Head of caudate nucleus (tissue), 42 donors: ENCODE results near the gene LCOR.
"Not testable (repeated sequence)": the region's sequence is repeated elsewhere in the genome, so short reads cannot be mapped to it uniquely, and the experiment has no call there.

Experiments
- DNase-seq, 42 donors: peaks; one replicate each; pipeline versions ENCODE4 v3.0.0 to v3.0.0-alpha.2; 2020 to 2021; ENCODE audit warnings: mixed read lengths in 7 of 42
- intact Hi-C: fragments of 100-400 bp; cut with DNase I; formaldehyde crosslinking; loops from one replicate; pipeline ENCODE4 v1.15.0; 2022

LCOR gene

DNA sequence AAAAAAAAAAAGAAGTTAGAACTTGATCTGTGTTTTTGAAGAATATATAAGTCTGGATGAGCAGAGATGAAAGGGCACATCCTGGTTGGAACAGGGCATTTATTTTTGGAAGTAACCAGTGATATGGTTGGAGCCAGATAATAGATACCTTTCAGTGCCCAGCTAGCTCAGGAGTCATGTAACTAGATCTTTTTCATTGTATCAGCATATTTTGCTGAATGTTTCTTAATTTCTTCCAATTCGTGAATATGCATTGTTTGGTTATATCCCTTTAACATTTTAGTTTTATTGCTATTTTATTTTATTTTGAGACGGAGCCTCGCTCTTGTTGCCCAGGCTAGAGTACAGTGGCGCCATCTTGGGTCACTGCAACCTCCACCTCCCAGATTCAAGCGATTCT is 81.8 kb downstream of the LCOR start:
- no peak for DNase-seq
- intact Hi-C loops, result no loop called here

DNA sequence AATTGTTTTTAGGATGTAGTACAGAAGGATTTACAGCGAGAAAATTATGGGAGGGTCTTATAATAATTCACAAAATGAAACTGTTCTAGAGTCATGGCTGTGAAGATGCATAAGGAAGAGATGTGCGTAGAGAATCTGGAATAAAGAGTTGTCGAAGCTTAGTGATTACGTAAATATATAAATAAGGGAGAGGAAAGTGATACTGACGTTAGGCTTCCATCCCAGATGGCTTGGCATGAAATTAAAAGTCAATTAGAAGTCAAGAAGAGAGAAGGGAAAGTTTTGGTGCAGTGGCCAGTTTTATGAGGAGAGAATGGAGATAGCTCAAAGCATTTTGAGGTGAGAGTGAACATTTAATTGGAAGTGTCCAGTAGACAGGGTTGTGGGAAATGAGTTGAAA is 85.5 kb downstream of the LCOR start:
- intact Hi-C loops, result no loop called here
- no peak for DNase-seq

GRCh38 chr10:96918214-96919002 is 86.3 kb downstream of the LCOR start:
- intact Hi-C loops, result no loop called here
- no peak for DNase-seq

DNA sequence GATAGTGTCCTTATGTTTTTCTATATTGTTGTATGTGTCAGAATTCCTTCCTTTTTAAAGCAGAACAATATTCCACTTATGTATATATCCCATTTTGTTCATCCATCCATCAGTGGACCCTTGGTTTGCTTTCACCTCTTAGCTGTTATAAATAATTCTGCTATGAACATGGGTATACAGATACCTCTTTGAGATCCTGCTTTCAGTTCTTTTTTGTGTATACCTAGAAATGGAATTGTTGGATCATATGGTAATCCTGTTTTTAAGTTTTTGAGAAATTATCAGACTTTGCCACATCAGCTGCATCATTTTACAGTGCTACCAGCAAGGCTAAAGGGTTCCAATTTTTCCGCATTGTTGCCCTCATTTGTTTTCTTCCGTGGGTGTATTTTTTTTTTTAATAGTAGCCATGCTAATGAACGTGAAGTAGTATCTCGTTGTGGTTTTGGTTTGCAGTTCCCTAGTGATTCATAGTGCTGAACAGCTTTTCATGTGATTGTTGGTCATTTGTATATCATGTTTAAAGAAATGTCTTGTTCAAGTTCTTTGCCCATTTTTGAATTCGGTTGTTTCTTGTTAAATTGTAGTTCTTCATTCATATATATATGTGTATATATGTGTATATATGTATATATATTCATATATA is 87.8 kb downstream of the LCOR start:
- no peak for DNase-seq
- intact Hi-C loops, result no loop called here

GRCh38 chr10:96921655-96922054 is 89.6 kb downstream of the LCOR start:
- no peak for DNase-seq
- intact Hi-C loops, result no loop called here

GRCh38 chr10:96922978-96923948 is 91.2 kb downstream of the LCOR start:
- intact Hi-C loops, result no loop called here

GRCh38 chr10:96924861-96925260 is 92.8 kb downstream of the LCOR start:
- intact Hi-C loops, result no loop called here
- DNase-seq, result no peak

More at GRCh38 chr10:96922978-96923948, 91.2 kb downstream of the LCOR start:
- DNase-seq, result no peak

DNA sequence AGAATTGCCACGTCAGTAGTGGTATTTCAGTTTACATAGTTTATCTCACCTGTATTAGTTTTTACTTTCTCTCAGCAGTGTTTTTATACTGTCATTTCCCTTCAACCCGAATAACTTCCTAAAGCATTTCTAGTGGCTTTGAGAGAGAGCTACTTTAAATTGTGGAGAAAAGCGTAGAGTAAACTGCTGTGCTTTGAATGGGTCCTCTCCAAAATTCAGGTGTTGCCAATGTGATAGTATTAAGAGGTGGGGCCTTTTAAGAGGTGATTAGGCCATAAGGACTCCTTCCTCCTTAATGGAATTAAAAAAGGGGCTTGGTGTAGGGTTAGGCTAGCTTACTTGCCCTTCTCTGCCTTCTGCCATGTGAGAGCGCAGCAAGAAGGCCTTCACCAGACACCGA is 98.4 kb downstream of the LCOR start:
- no peak for DNase-seq
- intact Hi-C loops, result no loop called here

- DNase-seq, result no peak
- intact Hi-C loops, result no loop called here
Observed at GRCh38 chr10:96935148-96935547, 103.0 kb downstream of the LCOR start.

DNA sequence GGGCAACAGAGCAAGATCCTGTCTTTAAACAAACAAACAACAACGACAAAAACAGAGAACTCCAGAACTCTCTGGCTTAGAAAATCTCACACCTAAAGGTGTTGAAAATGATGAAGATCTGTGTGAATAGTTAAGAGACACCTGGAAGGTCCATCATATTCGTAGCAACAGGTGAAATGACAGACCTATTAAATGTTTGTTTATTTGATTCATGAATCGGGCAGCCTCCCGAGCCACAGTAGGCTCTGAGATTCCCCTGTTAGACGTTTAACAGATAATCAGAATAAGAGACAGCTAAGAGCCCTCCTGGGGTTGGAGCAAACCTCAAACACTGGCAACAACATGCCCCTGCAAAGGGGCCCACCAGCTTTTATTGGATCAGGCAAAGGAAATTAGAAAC is 103.7 kb downstream of the LCOR start:
- no peak for DNase-seq
- intact Hi-C loops, result no loop called here

DNA sequence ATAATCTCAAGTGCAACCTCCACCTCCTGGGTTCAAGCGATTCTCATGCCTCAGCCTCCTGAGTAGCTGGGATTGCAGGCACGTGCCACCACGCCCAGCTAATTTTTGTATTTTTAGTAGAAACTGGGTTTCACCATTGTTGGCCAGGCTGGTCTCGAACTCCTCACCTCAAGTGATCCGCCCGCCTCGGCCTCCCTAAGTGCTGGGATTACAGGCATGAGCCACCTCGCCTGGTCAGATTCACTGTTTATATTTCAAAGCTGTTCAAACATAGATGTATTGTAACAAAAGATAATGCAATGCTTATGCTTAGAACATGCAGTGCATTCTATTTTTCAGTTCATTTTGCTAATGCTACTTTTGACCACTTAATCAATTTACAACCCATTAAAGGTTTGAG is 111.1 kb downstream of the LCOR start:
- intact Hi-C loops, DNase-seq: not testable (repeated sequence)

DNA sequence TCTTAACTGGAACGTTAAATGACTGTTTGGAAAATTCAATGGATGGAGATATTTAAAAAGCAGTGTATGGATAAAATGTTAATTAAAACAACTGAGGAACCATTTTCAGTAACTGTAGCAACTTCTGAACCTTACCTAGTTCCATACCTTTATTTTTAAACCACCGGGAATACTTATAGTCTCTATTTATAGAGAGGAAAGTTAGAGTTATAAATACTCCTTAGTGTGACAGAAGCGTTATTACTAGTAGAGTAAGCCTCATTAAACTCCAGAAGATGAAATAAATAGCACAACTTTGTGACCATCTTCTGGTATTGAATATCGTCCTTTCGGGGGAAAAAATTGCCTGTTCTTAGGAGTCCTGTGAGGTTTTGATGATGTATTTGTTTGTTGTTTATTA is 114.9 kb downstream of the LCOR start:
- DNase-seq, result no peak
- intact Hi-C loops, result no loop called here

DNA sequence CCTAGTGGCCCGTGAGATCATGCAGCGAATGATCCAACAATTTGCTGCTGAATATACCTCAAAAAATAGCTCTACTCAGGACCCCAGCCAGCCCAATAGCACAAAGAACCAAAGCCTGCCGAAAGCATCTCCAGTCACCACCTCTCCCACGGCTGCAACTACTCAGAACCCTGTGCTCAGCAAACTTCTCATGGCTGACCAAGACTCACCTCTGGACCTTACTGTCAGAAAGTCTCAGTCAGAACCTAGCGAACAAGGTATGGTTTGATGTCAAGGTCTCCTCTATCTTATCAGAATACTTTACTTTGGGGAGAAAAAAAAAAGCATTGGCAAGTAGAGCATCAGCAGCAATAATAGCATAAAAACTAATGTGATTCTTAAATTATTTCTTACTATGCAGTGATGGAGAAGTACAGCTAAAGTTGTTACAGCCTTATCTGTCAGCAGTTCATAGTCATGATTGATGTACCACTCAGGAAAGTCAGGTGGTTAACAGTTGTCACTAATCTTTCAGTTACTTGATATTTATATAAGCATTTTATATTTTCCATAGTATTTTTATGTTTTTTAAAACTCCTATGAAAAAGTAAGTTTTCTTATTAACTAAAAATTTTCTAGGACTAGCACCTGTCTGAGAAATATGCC is 117.1 kb downstream of the LCOR start:
- no peak for DNase-seq
- intact Hi-C loops, result no loop called here

DNA sequence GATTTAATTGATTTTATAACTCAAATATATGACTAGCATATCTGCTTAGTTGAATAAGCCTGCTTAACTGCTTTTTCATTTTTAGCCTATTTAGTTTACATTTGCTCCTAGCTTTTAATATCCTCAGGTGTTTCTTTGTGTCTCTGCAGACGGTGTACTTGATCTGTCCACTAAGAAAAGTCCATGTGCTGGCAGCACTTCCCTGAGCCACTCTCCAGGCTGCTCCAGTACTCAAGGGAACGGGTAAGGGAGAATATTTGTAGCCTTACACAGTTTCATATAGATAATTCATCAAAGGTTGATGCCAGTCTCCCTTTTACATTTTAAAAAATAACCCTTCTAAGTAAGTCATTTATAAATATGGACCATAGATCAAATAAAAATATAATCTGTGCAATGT is 119.9 kb downstream of the LCOR start:
- no peak for DNase-seq
- intact Hi-C loops, result no loop called here

- DNase-seq, result no peak
- intact Hi-C loops, result no loop called here
Observed at GRCh38 chr10:96955794-96956193, 123.7 kb downstream of the LCOR start.

- intact Hi-C loops, result no loop called here
- no peak for DNase-seq
Observed at GRCh38 chr10:96958071-96958470, 126.0 kb downstream of the LCOR start.

GRCh38 chr10:96959733-96960132 is 127.6 kb downstream of the LCOR start:
- DNase-seq, result no peak
- intact Hi-C loops, result no loop called here

DNA sequence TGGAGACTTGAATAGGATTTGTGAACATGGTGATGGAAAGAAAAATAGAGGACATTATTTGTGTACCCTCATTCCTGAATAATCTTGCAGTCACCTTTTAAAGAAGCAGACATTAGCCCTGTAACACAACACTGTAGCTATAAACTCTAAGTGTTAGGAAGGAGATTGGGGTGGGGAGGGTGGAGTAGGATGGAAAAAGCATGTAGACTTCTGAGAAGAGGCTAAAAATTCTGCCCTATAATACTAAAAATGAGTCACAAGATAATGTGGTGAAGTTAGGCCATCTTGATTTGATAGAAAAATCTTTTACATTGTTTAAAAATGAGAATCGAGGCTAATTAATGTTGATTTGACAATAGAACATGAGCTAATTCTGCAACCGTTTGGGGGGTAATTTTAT is 128.8 kb downstream of the LCOR start:
- DNase-seq, result no peak
- intact Hi-C loops, result no loop called here

- no peak for DNase-seq
Observed at GRCh38 chr10:96964131-96964530, 132.0 kb downstream of the LCOR start.

More at GRCh38 chr10:96964131-96964530, 132.0 kb downstream of the LCOR start:
- intact Hi-C loops, result no loop called here
